K562 (cell line): ENCODE data around the gene ZKSCAN5. TPM values are rescaled to one million over a fixed set of nuclear protein-coding genes. Genes with fewer than 3 reads are reported as not detected.

Experiments
- CEBPG ChIP-seq, 3 experiments: fragments of 200-800 bp in 1 of 3; sonication (Bioruptor generic) in 1 of 3; sonication (generic) in 1 of 3; formaldehyde crosslinking in 1 of 3; IDR thresholded peaks in 2 of 3; conservative IDR thresholded peaks in 1 of 3; 2 replicates each; pipeline versions ENCODE4 v1.6.1 to v1.8.0; 2016 to 2022; ENCODE audit warnings: missing compliant biosample characterization in 2 of 3, missing genetic modification characterization in 2 of 3, mild to moderate bottlenecking in 1 of 3, missing genetic modification reagents in 1 of 3
- FOXK2 ChIP-seq, 2 experiments: fragments of 450-650 bp; IDR thresholded peaks in 1 of 2; conservative IDR thresholded peaks in 1 of 2; 2 replicates each; pipeline ENCODE4 v1.6.1; 2016; ENCODE audit warnings: low read depth in 2 of 2, mild to moderate bottlenecking in 1 of 2
- GTF2E2 ChIP-seq: fragments of 200-800 bp; sonication (Bioruptor generic); IDR thresholded peaks from 2 replicates; pipeline ENCODE4 v1.6.1; 2016; ENCODE audit warnings: missing genetic modification characterization, missing compliant biosample characterization
- MAZ ChIP-seq, 2 experiments: fragments of 450-650 bp in 1 of 2; sonication (generic) in 1 of 2; formaldehyde crosslinking; IDR thresholded peaks in 1 of 2; conservative IDR thresholded peaks in 1 of 2; 2 replicates each; pipeline versions ENCODE4 v1.4.0 to v1.5.0; 2020; ENCODE audit warnings: mild to moderate bottlenecking in 1 of 2, missing genetic modification reagents in 1 of 2
- MCM5 ChIP-seq: fragments of 450-650 bp; IDR thresholded peaks from 2 replicates; pipeline ENCODE4 v1.6.1; 2016; ENCODE audit warnings: low read depth
- NFIC ChIP-seq: fragments of 450-650 bp; IDR thresholded peaks from 2 replicates; pipeline ENCODE4 v1.6.1; 2017; ENCODE audit warnings: mild to moderate bottlenecking, inconsistent platforms
- POLR2A ChIP-seq: fragments of 450-650 bp; conservative IDR thresholded peaks from 2 replicates; pipeline ENCODE4 v1.6.1; 2016
- RBFOX2 ChIP-seq: fragments of 200-400 bp; formaldehyde crosslinking; IDR thresholded peaks from 2 replicates; pipeline ENCODE4 v1.6.1; 2017; ENCODE audit warnings: low read depth, mild to moderate bottlenecking, low read length, moderate library complexity
- RCOR1 ChIP-seq, 2 experiments: IDR thresholded peaks; 2 replicates each; pipeline ENCODE4 v1.6.1; 2012; ENCODE audit warnings: low read depth in 2 of 2, low read length in 2 of 2, borderline replicate concordance in 1 of 2, improper control_type of control experiment in 1 of 2
- SAFB ChIP-seq: fragments of 200-400 bp; formaldehyde crosslinking; IDR thresholded peaks from 2 replicates; pipeline ENCODE4 v1.6.1; 2017; ENCODE audit warnings: low read depth, low read length, borderline replicate concordance
- SIRT6 ChIP-seq: IDR thresholded peaks from one replicate; pipeline ENCODE4 v1.6.1; 2012; ENCODE audit warnings: low read depth, mild to moderate bottlenecking, control low read depth, inconsistent platforms, low read length, moderate library complexity
- SLC30A9 ChIP-seq: fragments of 250-450 bp; sonication (Bioruptor Pico); IDR thresholded peaks from 2 replicates; pipeline ENCODE4 v1.8.0; 2022; ENCODE audit warnings: mild to moderate bottlenecking, moderate library complexity
- TARDBP ChIP-seq: fragments of 450-650 bp; IDR thresholded peaks from 2 replicates; pipeline ENCODE4 v1.6.1; 2016
- TCF7 ChIP-seq: sonication (generic); IDR thresholded peaks from 2 replicates; pipeline ENCODE4 v1.6.1; 2016; ENCODE audit warnings: antibody characterized with exemption, borderline replicate concordance
- XRCC3 ChIP-seq: fragments of 450-650 bp; IDR thresholded peaks from 2 replicates; pipeline ENCODE4 v1.6.1; 2017; ENCODE audit warnings: mild to moderate bottlenecking, moderate library complexity
- ZNF146 ChIP-seq: IDR thresholded peaks from one replicate; pipeline ENCODE4 v1.6.1; 2018; ENCODE audit warnings: missing compliant biosample characterization; ENCODE audit not compliant: unreplicated experiment
- polyA plus RNA-seq, 8 experiments: library from polyadenylated mRNA; depleted of rRNA in 4 of 8; stranded (reverse) in 5 of 8; unstranded in 3 of 8; fragments of >200 nt; fragmentation: Nextera tagmentation in 2 of 8; fragmentation: Illumina TruSeq in 1 of 8; extraction: Ambion mirVana in 2 of 8; extraction: Trizol in 1 of 8; gene quantifications; 2 replicates each; pipeline versions ENCODE4 v1.2.1 to v1.2.3, GENCODE V29; 2011 to 2014; ENCODE audit warnings: inconsistent platforms in 1 of 8, missing spikeins in 1 of 8
- total RNA-seq, 7 experiments: library from RNA; depleted of rRNA in 6 of 7; stranded (reverse); fragments of >200 nt in 6 of 7; fragmentation: Illumina TruSeq in 2 of 7; extraction: Trizol in 2 of 7; gene quantifications; 2 replicates each; pipeline versions ENCODE4 v1.2.1 to v1.2.3, GENCODE V29; 2011 to 2021; ENCODE audit warnings: low replicate concordance in 1 of 7
- TF ChIP-seq, protein P1 (sequence below): fragments of 450-650 bp; IDR thresholded peaks from 2 replicates; pipeline ENCODE4 v1.6.1; 2016; ENCODE audit warnings: borderline replicate concordance
- TF ChIP-seq, protein P2 (sequence below): fragments of 450-650 bp; formaldehyde crosslinking; conservative IDR thresholded peaks from 2 replicates; pipeline ENCODE4 v1.4.0; 2022; ENCODE audit warnings: mild to moderate bottlenecking, missing genetic modification characterization
- TF ChIP-seq, protein P3 (sequence below): fragments of 250-450 bp; sonication (Bioruptor Pico); IDR thresholded peaks from 2 replicates; pipeline ENCODE4 v1.5.1; 2021; ENCODE audit warnings: mild to moderate bottlenecking
- TF ChIP-seq, protein P4 (sequence below): sonication (generic); formaldehyde crosslinking; IDR thresholded peaks from 2 replicates; pipeline ENCODE4 v1.8.0; 2022; ENCODE audit warnings: missing genetic modification reagents, mild to moderate bottlenecking, borderline replicate concordance
- TF ChIP-seq, protein P5 (sequence below): fragments of 250-450 bp; sonication (Bioruptor Pico); IDR thresholded peaks from 2 replicates; pipeline ENCODE4 v1.8.0; 2022; ENCODE audit warnings: inconsistent platforms, mild to moderate bottlenecking, moderate library complexity, borderline replicate concordance

ZKSCAN5 gene
- total and polyA plus RNA-seq, 9 of the 15 experiments (the other 6 are each of a cell fraction or from before 2014, with no cell fraction given), result 4.2 to 19.0 (median 15.0) TPM

DNA sequence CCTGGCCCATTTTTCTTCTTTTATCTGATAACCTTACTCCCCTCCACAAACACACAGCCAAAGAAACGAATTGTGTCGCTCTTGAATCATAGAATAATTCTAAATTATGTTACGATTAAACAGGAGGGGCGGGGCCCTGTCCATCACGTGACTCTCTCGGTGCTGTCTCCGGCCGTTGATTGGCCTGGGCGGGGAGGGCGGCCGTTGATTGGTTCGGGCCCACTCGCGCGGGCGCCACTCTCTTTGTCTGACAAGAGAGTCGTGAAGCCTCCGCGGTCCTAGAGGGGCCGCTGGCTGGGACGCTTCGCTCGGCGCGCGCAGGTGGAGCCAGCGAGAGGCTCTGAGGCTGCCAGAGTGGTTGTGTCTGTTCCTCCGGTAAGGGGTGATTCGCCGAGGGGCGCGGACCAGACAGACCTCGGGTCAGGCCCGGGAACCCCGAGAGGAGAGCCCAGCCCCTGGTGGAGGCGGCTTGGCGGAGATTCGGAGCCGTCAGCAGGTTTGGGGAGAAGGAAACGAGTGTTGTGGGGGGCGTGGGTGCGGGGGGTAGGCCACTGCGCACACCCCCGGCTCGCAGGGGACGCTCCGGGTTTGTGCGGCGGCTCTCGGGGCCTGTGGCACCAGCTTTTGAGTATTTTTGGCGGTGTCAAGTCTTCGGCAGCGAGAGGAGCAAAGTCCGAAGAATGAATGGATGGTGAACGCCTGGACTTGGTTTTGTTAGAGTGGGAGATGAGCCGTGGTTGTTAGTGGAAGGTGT lies 31.7 kb upstream of the ZKSCAN5 start, which contains the start of gene ZNF789 (continued):
- TF ChIP-seq TCF7 (no peak), XRCC3 (no peak), FOXK2 (conservative IDR thresholded peaks at IDR 0.05 in 1 of 2, IDR thresholded peaks at IDR 0.05 in 1 of 2; ENCODE audit: low read depth in 2 of 2) (peak; percentile 9 to 79; a peak in 3 of 4 replicates), ZNF146 (CRISPR knock-in tag) (no peak), NFIC (no peak), RBFOX2 (peak; percentile 96), CEBPG (CRISPR knock-in tag; IDR thresholded peaks at IDR 0.05) (no peak), CEBPG (tag; conservative IDR thresholded peaks at IDR 0.05 in 1 of 2, IDR thresholded peaks at IDR 0.05 in 1 of 2) (no peak), SIRT6 (no peak), SAFB (no peak), GTF2E2 (tag) (no peak; the same call in none of the 2 replicates), TARDBP (no peak), MCM5 (no peak), RCOR1 (IDR thresholded peaks at IDR 0.05; ENCODE audit: borderline replicate concordance in 1 of 2, low read depth in 2 of 2, low read length in 2 of 2) (peak in 1 of 2 experiments; percentile 76; a peak in 2 of 4 replicates), POLR2A (peak; percentile 94), MAZ (CRISPR knock-in tag; conservative IDR thresholded peaks at IDR 0.05 in 1 of 2, IDR thresholded peaks at IDR 0.05 in 1 of 2) (peak; percentile 55 to 77; a peak in 2 of 4 replicates), SLC30A9 (CRISPR knock-in tag) (no peak)
- TF ChIP-seq, protein P1, sequence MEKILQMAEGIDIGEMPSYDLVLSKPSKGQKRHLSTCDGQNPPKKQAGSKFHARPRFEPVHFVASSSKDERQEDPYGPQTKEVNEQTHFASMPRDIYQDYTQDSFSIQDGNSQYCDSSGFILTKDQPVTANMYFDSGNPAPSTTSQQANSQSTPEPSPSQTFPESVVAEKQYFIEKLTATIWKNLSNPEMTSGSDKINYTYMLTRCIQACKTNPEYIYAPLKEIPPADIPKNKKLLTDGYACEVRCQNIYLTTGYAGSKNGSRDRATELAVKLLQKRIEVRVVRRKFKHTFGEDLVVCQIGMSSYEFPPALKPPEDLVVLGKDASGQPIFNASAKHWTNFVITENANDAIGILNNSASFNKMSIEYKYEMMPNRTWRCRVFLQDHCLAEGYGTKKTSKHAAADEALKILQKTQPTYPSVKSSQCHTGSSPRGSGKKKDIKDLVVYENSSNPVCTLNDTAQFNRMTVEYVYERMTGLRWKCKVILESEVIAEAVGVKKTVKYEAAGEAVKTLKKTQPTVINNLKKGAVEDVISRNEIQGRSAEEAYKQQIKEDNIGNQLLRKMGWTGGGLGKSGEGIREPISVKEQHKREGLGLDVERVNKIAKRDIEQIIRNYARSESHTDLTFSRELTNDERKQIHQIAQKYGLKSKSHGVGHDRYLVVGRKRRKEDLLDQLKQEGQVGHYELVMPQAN, result peak; percentile 96
- TF ChIP-seq, protein P2, sequence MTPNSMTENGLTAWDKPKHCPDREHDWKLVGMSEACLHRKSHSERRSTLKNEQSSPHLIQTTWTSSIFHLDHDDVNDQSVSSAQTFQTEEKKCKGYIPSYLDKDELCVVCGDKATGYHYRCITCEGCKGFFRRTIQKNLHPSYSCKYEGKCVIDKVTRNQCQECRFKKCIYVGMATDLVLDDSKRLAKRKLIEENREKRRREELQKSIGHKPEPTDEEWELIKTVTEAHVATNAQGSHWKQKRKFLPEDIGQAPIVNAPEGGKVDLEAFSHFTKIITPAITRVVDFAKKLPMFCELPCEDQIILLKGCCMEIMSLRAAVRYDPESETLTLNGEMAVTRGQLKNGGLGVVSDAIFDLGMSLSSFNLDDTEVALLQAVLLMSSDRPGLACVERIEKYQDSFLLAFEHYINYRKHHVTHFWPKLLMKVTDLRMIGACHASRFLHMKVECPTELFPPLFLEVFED (CRISPR knock-in tag), result peak; percentile 67; the same call in 1 of the 2 replicates
- TF ChIP-seq, protein P3, sequence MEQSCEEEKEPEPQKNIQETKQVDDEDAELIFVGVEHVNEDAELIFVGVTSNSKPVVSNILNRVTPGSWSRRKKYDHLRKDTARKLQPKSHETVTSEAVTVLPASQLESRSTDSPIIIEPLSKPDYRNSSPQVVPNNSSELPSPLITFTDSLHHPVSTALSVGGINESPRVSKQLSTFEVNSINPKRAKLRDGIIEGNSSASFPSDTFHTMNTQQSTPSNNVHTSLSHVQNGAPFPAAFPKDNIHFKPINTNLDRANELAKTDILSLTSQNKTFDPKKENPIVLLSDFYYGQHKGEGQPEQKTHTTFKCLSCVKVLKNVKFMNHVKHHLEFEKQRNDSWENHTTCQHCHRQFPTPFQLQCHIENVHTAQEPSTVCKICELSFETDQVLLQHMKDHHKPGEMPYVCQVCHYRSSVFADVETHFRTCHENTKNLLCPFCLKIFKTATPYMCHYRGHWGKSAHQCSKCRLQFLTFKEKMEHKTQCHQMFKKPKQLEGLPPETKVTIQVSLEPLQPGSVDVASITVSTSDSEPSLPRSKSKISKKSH (CRISPR knock-in tag), result no peak
- TF ChIP-seq, protein P4, sequence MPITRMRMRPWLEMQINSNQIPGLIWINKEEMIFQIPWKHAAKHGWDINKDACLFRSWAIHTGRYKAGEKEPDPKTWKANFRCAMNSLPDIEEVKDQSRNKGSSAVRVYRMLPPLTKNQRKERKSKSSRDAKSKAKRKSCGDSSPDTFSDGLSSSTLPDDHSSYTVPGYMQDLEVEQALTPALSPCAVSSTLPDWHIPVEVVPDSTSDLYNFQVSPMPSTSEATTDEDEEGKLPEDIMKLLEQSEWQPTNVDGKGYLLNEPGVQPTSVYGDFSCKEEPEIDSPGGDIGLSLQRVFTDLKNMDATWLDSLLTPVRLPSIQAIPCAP (CRISPR knock-in tag), result no peak
- TF ChIP-seq, protein P5, sequence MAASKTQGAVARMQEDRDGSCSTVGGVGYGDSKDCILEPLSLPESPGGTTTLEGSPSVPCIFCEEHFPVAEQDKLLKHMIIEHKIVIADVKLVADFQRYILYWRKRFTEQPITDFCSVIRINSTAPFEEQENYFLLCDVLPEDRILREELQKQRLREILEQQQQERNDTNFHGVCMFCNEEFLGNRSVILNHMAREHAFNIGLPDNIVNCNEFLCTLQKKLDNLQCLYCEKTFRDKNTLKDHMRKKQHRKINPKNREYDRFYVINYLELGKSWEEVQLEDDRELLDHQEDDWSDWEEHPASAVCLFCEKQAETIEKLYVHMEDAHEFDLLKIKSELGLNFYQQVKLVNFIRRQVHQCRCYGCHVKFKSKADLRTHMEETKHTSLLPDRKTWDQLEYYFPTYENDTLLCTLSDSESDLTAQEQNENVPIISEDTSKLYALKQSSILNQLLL (CRISPR knock-in tag), result no peak
